Left lung (tissue), 10 donors: ENCODE results near the gene FAAH2. TPM values are rescaled to one million over a fixed set of nuclear protein-coding genes. Genes with fewer than 3 reads are reported as not detected.
"Not testable (repeated sequence)": the region's sequence is repeated elsewhere in the genome, so short reads cannot be mapped to it uniquely, and the experiment has no call there.

ENCODE experiments used
- ATAC-seq: fragments of 200-7000 bp; cut with Tn5 transposase; one replicate; pipeline ENCODE4 v1.9.1; 2020; ENCODE audit warnings: moderate library complexity
- DNase-seq, 4 donors: peaks; one replicate each; pipeline ENCODE4 v3.0.0-alpha.2; 2013 to 2020
- H3K27ac ChIP-seq, 2 donors: fragments of 200-600 bp; sonication (generic) in 1 of 2; one replicate each; pipeline versions ENCODE4 v1.5.0 to v1.8.0; 2020 to 2021
- H3K27me3 ChIP-seq, 2 donors: fragments of 200-600 bp; sonication (generic) in 1 of 2; one replicate each; pipeline versions ENCODE4 v1.5.0 to v1.8.0; 2020 to 2021
- H3K36me3 ChIP-seq, 2 donors: fragments of 200-600 bp; sonication (generic) in 1 of 2; one replicate each; pipeline versions ENCODE4 v1.5.0 to v1.8.0; 2020 to 2021
- H3K4me1 ChIP-seq, 2 donors: fragments of 200-600 bp; one replicate each; pipeline ENCODE4 v1.8.0; 2021
- H3K4me3 ChIP-seq, 2 donors: fragments of 200-600 bp; sonication (generic) in 1 of 2; one replicate each; pipeline versions ENCODE4 v1.5.0 to v1.8.0; 2020 to 2021; ENCODE audit warnings: mild to moderate bottlenecking in 1 of 2
- H3K9me3 ChIP-seq, 2 donors: fragments of 200-600 bp; sonication (generic) in 1 of 2; one replicate each; pipeline versions ENCODE4 v1.5.0 to v1.8.0; 2020 to 2021
- intact Hi-C, 2 donors: fragments of 100-400 bp; cut with DNase I; formaldehyde crosslinking; loops; one replicate each; pipeline versions ENCODE4 v1.11.2 to v1.14.2; 2022
- polyA plus RNA-seq, 6 donors: library from polyadenylated mRNA; unstranded; fragments of 120-200 nt; gene quantifications; one replicate each; pipeline ENCODE4 v1.2.1, GENCODE V29; 2013; ENCODE audit not compliant: insufficient read length in 6 of 6
- total RNA-seq, 2 donors: library from RNA; stranded (reverse); fragmentation: NEBNext Ultra II Directional; extraction: Animal tissue kit (Norgen Biotek cat#: 25700); gene quantifications; one replicate each; pipeline ENCODE4 v1.2.1, GENCODE V29; 2021
- TF ChIP-seq, protein P1 (sequence below), 2 donors: fragments of 200-600 bp; sonication (generic) in 1 of 2; IDR thresholded peaks; one replicate each; pipeline versions ENCODE4 v1.5.0 to v1.8.0; 2021; ENCODE audit warnings: antibody characterized with exemption in 2 of 2
- donor health status: DM: no; HTN: yes; CAD: no.
- donor health status: DM: no; HTN: no; CAD: no.

FAAH2 gene
- total and polyA plus RNA-seq, 8 donors: 5.0 to 9.6 (median 6.5) TPM

- Histone ChIP-seq H3K4me1 (no peaks in the 10 kb centered on the region), H3K4me3 (no peak overlapping the region), H3K9me3 (no peaks in the 10 kb centered on the region), H3K36me3 (no peaks in the 10 kb centered on the region), H3K27ac (no peak overlapping the region), H3K27me3 (no peaks in the 10 kb centered on the region)
- DNase-seq (no peak), ATAC-seq (no peak)
- TF ChIP-seq, protein P1, sequence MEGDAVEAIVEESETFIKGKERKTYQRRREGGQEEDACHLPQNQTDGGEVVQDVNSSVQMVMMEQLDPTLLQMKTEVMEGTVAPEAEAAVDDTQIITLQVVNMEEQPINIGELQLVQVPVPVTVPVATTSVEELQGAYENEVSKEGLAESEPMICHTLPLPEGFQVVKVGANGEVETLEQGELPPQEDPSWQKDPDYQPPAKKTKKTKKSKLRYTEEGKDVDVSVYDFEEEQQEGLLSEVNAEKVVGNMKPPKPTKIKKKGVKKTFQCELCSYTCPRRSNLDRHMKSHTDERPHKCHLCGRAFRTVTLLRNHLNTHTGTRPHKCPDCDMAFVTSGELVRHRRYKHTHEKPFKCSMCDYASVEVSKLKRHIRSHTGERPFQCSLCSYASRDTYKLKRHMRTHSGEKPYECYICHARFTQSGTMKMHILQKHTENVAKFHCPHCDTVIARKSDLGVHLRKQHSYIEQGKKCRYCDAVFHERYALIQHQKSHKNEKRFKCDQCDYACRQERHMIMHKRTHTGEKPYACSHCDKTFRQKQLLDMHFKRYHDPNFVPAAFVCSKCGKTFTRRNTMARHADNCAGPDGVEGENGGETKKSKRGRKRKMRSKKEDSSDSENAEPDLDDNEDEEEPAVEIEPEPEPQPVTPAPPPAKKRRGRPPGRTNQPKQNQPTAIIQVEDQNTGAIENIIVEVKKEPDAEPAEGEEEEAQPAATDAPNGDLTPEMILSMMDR (IDR thresholded peaks at IDR 0.05): no peak
- intact Hi-C loops: no loop called here
These were observed 1.5 kb upstream of the FAAH2 start for GRCh38 chrX:57285001-57285400.

- H3K36me3 ChIP-seq: no peaks in the 10 kb centered on the region
- intact Hi-C loops: no loop called here
- H3K27me3 ChIP-seq: no peaks in the 10 kb centered on the region
- H3K27ac ChIP-seq: no peak overlapping the region
- no peaks in the 10 kb centered on the region for H3K4me1 ChIP-seq
- DNase-seq (no peak), ATAC-seq (no peak)
- TF ChIP-seq, protein P1 (IDR thresholded peaks at IDR 0.05): no peak
- no peak overlapping the region for H3K4me3 ChIP-seq
- H3K9me3 ChIP-seq: no peaks in the 10 kb centered on the region
These were observed 2.6 kb downstream of the FAAH2 start for GRCh38 chrX:57289089-57289488.

- ATAC-seq (no peak), DNase-seq (no peak)
- no peaks in the 10 kb centered on the region for H3K27me3 ChIP-seq
- no peaks in the 10 kb centered on the region for H3K9me3 ChIP-seq
- no peak overlapping the region for H3K27ac ChIP-seq
- no peaks in the 10 kb centered on the region for H3K36me3 ChIP-seq
- H3K4me1 ChIP-seq: no peaks in the 10 kb centered on the region
- no peak overlapping the region for H3K4me3 ChIP-seq
- TF ChIP-seq, protein P1 (IDR thresholded peaks at IDR 0.05): no peak
- intact Hi-C loops: no loop called here
These were observed 8.5 kb downstream of the FAAH2 start for GRCh38 chrX:57294961-57295360.

GRCh38 chrX:57295679-57296078 is 9.2 kb downstream of the FAAH2 start:
- H3K27me3 ChIP-seq, ATAC-seq, H3K4me1 ChIP-seq: not testable (repeated sequence)

DNA sequence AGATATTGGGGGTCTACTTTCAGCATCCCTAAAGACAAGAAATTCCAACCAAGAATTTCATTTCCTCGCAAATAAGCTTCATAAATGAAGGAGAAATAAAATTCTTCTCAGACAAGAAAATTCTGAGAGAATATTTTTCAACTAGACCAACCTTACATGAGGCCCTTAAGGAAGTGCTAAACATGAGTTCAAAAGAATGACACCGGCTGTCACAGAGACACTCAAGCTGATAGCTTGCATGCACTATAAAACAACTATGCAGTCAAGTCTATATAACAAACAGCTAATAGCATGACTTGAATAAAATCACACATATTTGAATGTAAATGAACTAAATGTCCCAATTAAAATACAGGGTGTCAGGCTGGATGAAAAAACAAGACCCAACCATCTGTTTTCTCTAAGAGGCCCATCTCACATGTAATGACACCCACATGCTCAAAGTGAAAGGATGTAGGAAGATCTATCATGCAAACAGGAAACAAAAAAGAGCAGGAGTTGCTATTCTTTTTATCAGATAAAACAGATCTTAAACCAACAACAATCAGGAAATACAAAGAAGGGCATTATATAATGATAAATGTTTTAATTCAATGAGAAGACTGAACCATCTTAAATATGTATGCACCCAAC is 27.2 kb downstream of the FAAH2 start:
- no peaks in the 10 kb centered on the region for H3K36me3 ChIP-seq
- H3K9me3 ChIP-seq: peaks cover 0 to 6% of the 10 kb centered on the region in 2 donors
- TF ChIP-seq, protein P1 (IDR thresholded peaks at IDR 0.05): no peak
- no peak overlapping the region for H3K4me3 ChIP-seq
- intact Hi-C loops: no loop called here
- H3K27me3 ChIP-seq: no peaks in the 10 kb centered on the region
- no peak for ATAC-seq
- no peak for DNase-seq
- no peak overlapping the region for H3K27ac ChIP-seq
- H3K4me1 ChIP-seq: no peaks in the 10 kb centered on the region

More at GRCh38 chrX:57295679-57296078, 9.2 kb downstream of the FAAH2 start:
- H3K27ac ChIP-seq, H3K9me3 ChIP-seq, H3K36me3 ChIP-seq, H3K4me3 ChIP-seq, intact Hi-C loops: not testable (repeated sequence)
- DNase-seq: peak in 1 of 4 donors; percentile 16

DNA sequence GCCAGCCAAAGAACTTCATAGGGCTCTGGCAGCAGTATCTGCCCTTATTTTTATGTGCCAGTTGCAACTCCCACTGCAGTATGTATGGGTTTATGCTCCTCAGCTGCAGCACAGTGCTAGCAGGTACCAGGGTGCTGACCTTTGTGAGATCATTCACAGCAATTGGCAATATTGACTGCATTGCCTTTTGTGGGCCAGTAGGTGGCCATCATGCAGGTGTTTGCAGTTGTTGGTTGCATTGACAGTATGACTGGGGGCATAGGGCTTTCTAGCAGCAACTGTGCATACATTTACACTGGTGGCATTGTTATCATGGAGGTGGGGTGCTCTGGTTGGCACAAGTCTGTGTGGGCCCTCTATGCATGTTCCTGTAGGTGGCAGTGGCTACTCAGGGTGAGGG is 42.5 kb downstream of the FAAH2 start:
- H3K4me3 ChIP-seq: no peak overlapping the region
- ATAC-seq (no peak), DNase-seq (no peak)
- no peak overlapping the region for H3K27ac ChIP-seq
- peaks cover 0 to 3% of the 10 kb centered on the region in 2 donors for H3K9me3 ChIP-seq
- H3K36me3 ChIP-seq: no peaks in the 10 kb centered on the region
- H3K4me1 ChIP-seq: no peaks in the 10 kb centered on the region
- intact Hi-C loops: no loop called here
- TF ChIP-seq, protein P1 (IDR thresholded peaks at IDR 0.05): no peak
- no peaks in the 10 kb centered on the region for H3K27me3 ChIP-seq

GRCh38 chrX:57335790-57336189 is 49.3 kb downstream of the FAAH2 start:
- intact Hi-C loops, ATAC-seq, H3K27ac ChIP-seq, DNase-seq, H3K9me3 ChIP-seq, H3K4me3 ChIP-seq, H3K36me3 ChIP-seq, H3K4me1 ChIP-seq, H3K27me3 ChIP-seq: not testable (repeated sequence)
